ENCODE data around the gene FRAT1.

Gene FRAT1

GRCh38 chr10:97297556-97298222 is 21.4 kb upstream of the FRAT1 start:
- no peak overlapping the region for H3K4me3 ChIP-seq (replicated peaks in 1 of 2; ENCODE audit: low read depth in 2 of 2, low read length in 2 of 2)
- no peak for TF ChIP-seq CTCF (IDR thresholded peaks at IDR 0.05; ENCODE audit: low read depth, low read length)
- peak in 1 of 2 donors; percentile 31 for DNase-seq (ENCODE audit: low read depth in 2 of 2)

GRCh38 chr10:97298223-97298571 is 20.9 kb upstream of the FRAT1 start:
- TF ChIP-seq CTCF (IDR thresholded peaks at IDR 0.05; ENCODE audit: low read depth, low read length) = no peak
- no peak overlapping the region for H3K4me3 ChIP-seq (replicated peaks in 1 of 2; ENCODE audit: low read depth in 2 of 2, low read length in 2 of 2)
- no peak for DNase-seq (ENCODE audit: low read depth in 2 of 2)

- no peak overlapping the region for H3K4me3 ChIP-seq (replicated peaks in 1 of 2; ENCODE audit: low read depth in 2 of 2, low read length in 2 of 2)
- no peak for DNase-seq (ENCODE audit: low read depth in 2 of 2)
- TF ChIP-seq CTCF (IDR thresholded peaks at IDR 0.05; ENCODE audit: low read depth, low read length) = no peak
Measured at GRCh38 chr10:97300980-97301379, 18.1 kb upstream of the FRAT1 start.

GRCh38 chr10:97302088-97302791 is 16.8 kb upstream of the FRAT1 start:
- DNase-seq (ENCODE audit: low read depth in 2 of 2) = no peak
- no peak overlapping the region for H3K4me3 ChIP-seq (replicated peaks in 1 of 2; ENCODE audit: low read depth in 2 of 2, low read length in 2 of 2)
- TF ChIP-seq CTCF (IDR thresholded peaks at IDR 0.05; ENCODE audit: low read depth, low read length) = no peak

GRCh38 chr10:97307441-97307840 is 11.6 kb upstream of the FRAT1 start:
- DNase-seq (ENCODE audit: low read depth in 2 of 2) = no peak
- no peak overlapping the region for H3K4me3 ChIP-seq (replicated peaks in 1 of 2; ENCODE audit: low read depth in 2 of 2, low read length in 2 of 2)
- TF ChIP-seq CTCF (IDR thresholded peaks at IDR 0.05; ENCODE audit: low read depth, low read length) = no peak

- DNase-seq (ENCODE audit: low read depth in 2 of 2) = no peak
- TF ChIP-seq CTCF (IDR thresholded peaks at IDR 0.05; ENCODE audit: low read depth, low read length) = no peak
- H3K4me3 ChIP-seq (replicated peaks in 1 of 2; ENCODE audit: low read depth in 2 of 2, low read length in 2 of 2) = no peak overlapping the region
Measured at GRCh38 chr10:97307866-97308780, 10.9 kb upstream of the FRAT1 start.
